Astrocyte of the hippocampus (primary cell): ENCODE measurements around the gene CNTN2.

Experiments
- DNase-seq: peaks from one replicate; pipeline ENCODE4 v3.0.0; 2011; ENCODE audit warnings: low read depth, low spot score

CNTN2 gene

GRCh38 chr1:205122489-205122882 is 79.5 kb downstream of the CNTN2 start:
- DNase-seq: no peak

- no peak for DNase-seq
These were observed 81.7 kb downstream of the CNTN2 start for GRCh38 chr1:205124726-205125125.

GRCh38 chr1:205127646-205128045 is 84.6 kb downstream of the CNTN2 start:
- DNase-seq: no peak
